HEK293 (cell line): ENCODE measurements around the gene MZT2A.

Experiments
- CTCF ChIA-PET: fragments of 350-600 bp; formaldehyde crosslinking; extraction: SDS; loops from one replicate; lab custom pipeline; 2021; ENCODE audit warnings: antibody characterized with exemption; lab: Yijun Ruan, JAX
- POLR2A ChIA-PET: fragments of 300-600 bp; formaldehyde crosslinking; extraction: SDS; loops from one replicate; lab custom pipeline; 2020; ENCODE audit warnings: antibody characterized with exemption, inconsistent platforms; lab: Yijun Ruan, JAX
- H3K27ac ChIP-seq: fragments of 200-500 bp; sonication (Bioruptor generic); 2 replicates; pipeline ENCODE4 v1.5.1; 2014; ENCODE audit warnings: low read depth, low read length, control low read depth, inconsistent platforms; ENCODE audit errors: extremely low read depth
- H3K36me3 ChIP-seq, 2 experiments: fragments of 200-500 bp in 1 of 2; sonication (Bioruptor generic) in 1 of 2; 1 replicate in 1 of 2; 2 replicates in 1 of 2; pipeline ENCODE4 v1.5.1; 2014 to 2017; ENCODE audit warnings: inconsistent platforms in 2 of 2, low read length in 2 of 2; ENCODE audit not compliant: control insufficient read depth in 2 of 2, insufficient read depth in 1 of 2
- H3K4me1 ChIP-seq: fragments of 200-500 bp; sonication (Bioruptor generic); 2 replicates; pipeline ENCODE4 v1.5.1; 2014; ENCODE audit warnings: mild to moderate bottlenecking, low read length, inconsistent platforms; ENCODE audit not compliant: control insufficient read depth, insufficient read depth
- H3K4me3 ChIP-seq: 2 replicates; pipeline ENCODE4 v1.5.1; 2011; ENCODE audit warnings: low read depth, mild to moderate bottlenecking, control low read depth, low read length, moderate library complexity
- H3K9me3 ChIP-seq: fragments of 200-500 bp; sonication (Bioruptor generic); 2 replicates; pipeline ENCODE4 v1.5.1; 2014; ENCODE audit warnings: low read depth, low read length, inconsistent platforms; ENCODE audit not compliant: control insufficient read depth, insufficient read depth
- BCL6B ChIP-seq: fragments of 450-650 bp; formaldehyde crosslinking; IDR thresholded peaks from 2 replicates; pipeline ENCODE4 v1.5.1; 2017; ENCODE audit warnings: missing biosample characterization, missing genetic modification characterization
- EGR2 ChIP-seq: fragments of 450-650 bp; formaldehyde crosslinking; IDR thresholded peaks from 2 replicates; pipeline ENCODE4 v1.5.1; 2016; ENCODE audit warnings: low read depth, missing biosample characterization, missing genetic modification characterization
- GLI4 ChIP-seq: fragments of 450-650 bp; formaldehyde crosslinking; IDR thresholded peaks from 2 replicates; pipeline ENCODE4 v1.5.1; 2016; ENCODE audit warnings: missing biosample characterization, missing genetic modification characterization
- HIC1 ChIP-seq: fragments of 450-650 bp; formaldehyde crosslinking; IDR thresholded peaks from 2 replicates; pipeline ENCODE4 v1.5.1; 2016; ENCODE audit warnings: missing biosample characterization, missing genetic modification characterization
- HOXC10 ChIP-seq: sonication (generic); formaldehyde crosslinking; IDR thresholded peaks from 2 replicates; pipeline ENCODE4 v1.8.1; 2023; ENCODE audit warnings: mild to moderate bottlenecking, missing genetic modification reagents
- KLF17 ChIP-seq: fragments of 450-650 bp; formaldehyde crosslinking; IDR thresholded peaks from 2 replicates; pipeline ENCODE4 v1.5.1; 2016; ENCODE audit warnings: missing biosample characterization, missing genetic modification characterization
- SCRT2 ChIP-seq: fragments of 450-650 bp; formaldehyde crosslinking; IDR thresholded peaks from 2 replicates; pipeline ENCODE4 v1.5.1; 2016; ENCODE audit warnings: missing biosample characterization, missing genetic modification characterization
- SETDB1 ChIP-seq: IDR thresholded peaks from one replicate; pipeline ENCODE4 v1.6.1; 2017; ENCODE audit warnings: mild to moderate bottlenecking, low read length, moderate library complexity, mixed read lengths; ENCODE audit not compliant: insufficient read length
- SP2 ChIP-seq: fragments of 450-650 bp; formaldehyde crosslinking; IDR thresholded peaks from 2 replicates; pipeline ENCODE4 v1.5.1; 2016; ENCODE audit warnings: missing biosample characterization, missing genetic modification characterization
- TCF7L2 ChIP-seq: IDR thresholded peaks from 2 replicates; pipeline ENCODE4 v1.6.1; 2011; ENCODE audit warnings: low read depth, mild to moderate bottlenecking, inconsistent platforms, low read length, moderate library complexity, borderline replicate concordance
- ZBTB1 ChIP-seq: fragments of 450-650 bp; formaldehyde crosslinking; IDR thresholded peaks from 2 replicates; pipeline ENCODE4 v1.5.1; 2016; ENCODE audit warnings: missing biosample characterization, missing genetic modification characterization
- ZNF2 ChIP-seq: fragments of 450-650 bp; formaldehyde crosslinking; IDR thresholded peaks from 2 replicates; pipeline ENCODE4 v1.5.1; 2016; ENCODE audit warnings: missing biosample characterization, missing genetic modification characterization
- ZNF221 ChIP-seq: fragments of 450-650 bp; formaldehyde crosslinking; IDR thresholded peaks from 2 replicates; pipeline ENCODE4 v1.5.1; 2017; ENCODE audit warnings: missing biosample characterization, missing genetic modification characterization, borderline replicate concordance
- ZNF23 ChIP-seq: fragments of 450-650 bp; formaldehyde crosslinking; IDR thresholded peaks from 2 replicates; pipeline ENCODE4 v1.5.1; 2016; ENCODE audit warnings: missing biosample characterization, missing genetic modification characterization, borderline replicate concordance
- ZNF26 ChIP-seq: fragments of 450-650 bp; formaldehyde crosslinking; IDR thresholded peaks from 2 replicates; pipeline ENCODE4 v1.5.1; 2016; ENCODE audit warnings: missing biosample characterization, missing genetic modification characterization
- ZNF394 ChIP-seq: fragments of 450-650 bp; formaldehyde crosslinking; IDR thresholded peaks from 2 replicates; pipeline ENCODE4 v1.5.1; 2016; ENCODE audit warnings: missing biosample characterization, missing genetic modification characterization, mild to moderate bottlenecking, moderate library complexity, borderline replicate concordance
- ZNF423 ChIP-seq: fragments of 450-650 bp; formaldehyde crosslinking; IDR thresholded peaks from 2 replicates; pipeline ENCODE4 v1.5.1; 2016; ENCODE audit warnings: missing biosample characterization, missing genetic modification characterization
- ZNF488 ChIP-seq: fragments of 450-650 bp; formaldehyde crosslinking; IDR thresholded peaks from 2 replicates; pipeline ENCODE4 v1.5.1; 2016; ENCODE audit warnings: missing biosample characterization, missing genetic modification characterization
- ZNF521 ChIP-seq: fragments of 450-650 bp; formaldehyde crosslinking; IDR thresholded peaks from 2 replicates; pipeline ENCODE4 v1.5.1; 2017; ENCODE audit warnings: missing biosample characterization, mild to moderate bottlenecking, missing genetic modification characterization
- ZNF571 ChIP-seq: fragments of 450-650 bp; formaldehyde crosslinking; IDR thresholded peaks from 2 replicates; pipeline ENCODE4 v1.5.0; 2017; ENCODE audit warnings: missing biosample characterization, missing genetic modification characterization
- ZNF580 ChIP-seq: fragments of 450-650 bp; formaldehyde crosslinking; IDR thresholded peaks from 2 replicates; pipeline ENCODE4 v1.5.1; 2016; ENCODE audit warnings: missing biosample characterization, missing genetic modification characterization
- ZNF621 ChIP-seq: fragments of 450-650 bp; formaldehyde crosslinking; IDR thresholded peaks from 2 replicates; pipeline ENCODE4 v1.5.1; 2017; ENCODE audit warnings: missing biosample characterization, missing genetic modification characterization
- ZNF623 ChIP-seq: fragments of 450-650 bp; formaldehyde crosslinking; IDR thresholded peaks from 2 replicates; pipeline ENCODE4 v1.5.1; 2016; ENCODE audit warnings: missing biosample characterization, missing genetic modification characterization
- ZNF626 ChIP-seq: fragments of 450-650 bp; sonication (Bioruptor Pico); formaldehyde crosslinking; IDR thresholded peaks from 2 replicates; pipeline ENCODE4 v1.5.1; 2018; ENCODE audit warnings: missing biosample characterization, missing genetic modification characterization, inconsistent platforms
- ZNF639 ChIP-seq: fragments of 450-650 bp; formaldehyde crosslinking; IDR thresholded peaks from 2 replicates; pipeline ENCODE4 v1.5.1; 2016; ENCODE audit warnings: missing biosample characterization, missing genetic modification characterization
- ZNF670 ChIP-seq: fragments of 450-650 bp; formaldehyde crosslinking; IDR thresholded peaks from 2 replicates; pipeline ENCODE4 v1.5.1; 2016; ENCODE audit warnings: missing biosample characterization, missing genetic modification characterization, low read depth
- ZNF701 ChIP-seq: fragments of 450-650 bp; formaldehyde crosslinking; IDR thresholded peaks from 2 replicates; pipeline ENCODE4 v1.5.1; 2016; ENCODE audit warnings: missing biosample characterization, missing genetic modification characterization
- ZNF830 ChIP-seq: fragments of 450-650 bp; IDR thresholded peaks from 2 replicates; pipeline ENCODE4 v1.5.0; 2018; ENCODE audit warnings: missing biosample characterization, missing genetic modification characterization, low read depth, mild to moderate bottlenecking, moderate library complexity
- ZSCAN30 ChIP-seq: fragments of 450-650 bp; IDR thresholded peaks from 2 replicates; pipeline ENCODE4 v1.5.1; 2018; ENCODE audit warnings: missing biosample characterization, mild to moderate bottlenecking, missing genetic modification characterization, moderate library complexity

MZT2A gene

GRCh38 chr2:131492418-131493198, 411 bp upstream of the MZT2A start:
- Histone ChIP-seq H3K9me3 (no peaks in the 10 kb centered on the region), H3K4me3 (peak overlapping the region; percentile 51), H3K36me3 (peaks cover 0 to 44% of the 10 kb centered on the region in 2 experiments; a peak in 2 of 3 replicates), H3K4me1 (0 out of 2 replicates have a peak, but pooled peaks cover 2% of the 10 kb centered on the region), H3K27ac (peak overlapping the region; percentile 88)
- POLR2A ChIA-PET: interaction anchor here (0.9 to 1.3 kb wide), 3 partner anchors 10 to 190 kb away, joined by 3 to 6 read pairs (median 5); no protein-coding TSS in a partner anchor
- CTCF ChIA-PET: interaction anchor here (0.6 to 2.5 kb wide), 14 partner anchors 9 to 932 kb away, joined by 3 to 16 read pairs (median 3); partner anchors contain the start of gene CCDC74A
- no peak for TF ChIP-seq ZNF621 (tag by site-specific recombination)
- TF ChIP-seq TCF7L2: no peak
- TF ChIP-seq ZNF23 (tag by site-specific recombination): no peak
- TF ChIP-seq ZNF221: no peak
- no peak for TF ChIP-seq ZNF701 (tag by site-specific recombination)
- no peak for TF ChIP-seq ZSCAN30 (tag by site-specific recombination)
- TF ChIP-seq ZNF623: no peak
- TF ChIP-seq ZNF423 (tag by site-specific recombination): no peak
- peak; percentile 85 for TF ChIP-seq SP2 (tag by site-specific recombination)
- TF ChIP-seq EGR2 (tag by site-specific recombination): no peak
- TF ChIP-seq ZNF830 (tag by site-specific recombination): no peak
- 0 out of 2 replicates have a peak, but pooled peaks have one; percentile 73 for TF ChIP-seq HOXC10 (CRISPR knock-in tag)
- TF ChIP-seq ZNF670 (tag by site-specific recombination): no peak
- TF ChIP-seq ZBTB1 (tag by site-specific recombination): no peak
- no peak for TF ChIP-seq ZNF521 (tag by site-specific recombination)
- TF ChIP-seq ZNF488 (tag by site-specific recombination): no peak
- TF ChIP-seq HIC1: peak; percentile 54
- no peak for TF ChIP-seq ZNF571 (tag by site-specific recombination)
- 0 out of 2 replicates have a peak, but pooled peaks have one; percentile 35 for TF ChIP-seq ZNF2 (tag by site-specific recombination)
- TF ChIP-seq ZNF626 (tag by site-specific recombination): no peak
- TF ChIP-seq SETDB1: peak; percentile 22
- no peak for TF ChIP-seq ZNF639
- TF ChIP-seq ZNF26: no peak
- TF ChIP-seq SCRT2 (tag by site-specific recombination): peak; percentile 90
- TF ChIP-seq BCL6B (tag by site-specific recombination): no peak
- TF ChIP-seq ZNF580 (tag by site-specific recombination): no peak
- peak; percentile 68; the same call in 1 of the 2 replicates for TF ChIP-seq KLF17 (tag by site-specific recombination)
- no peak; the same call in 1 of the 2 replicates for TF ChIP-seq ZNF394 (tag by site-specific recombination)
- TF ChIP-seq GLI4: no peak
